CD4-positive, alpha-beta T cell (primary cell): ENCODE results near the gene CTNNA3. TPM values are rescaled to one million over a fixed set of nuclear protein-coding genes. Genes with fewer than 3 reads are reported as not detected.

ENCODE experiments used
- ATAC-seq: fragments of 200-7000 bp; cut with Tn5 transposase; one replicate; pipeline ENCODE4 v1.10.0; 2022; ENCODE audit warnings: mild to moderate bottlenecking; ENCODE audit not compliant: poor library complexity
- CTCF ChIA-PET: fragments of 350-600 bp; sonication (Branson Sonifier 250); formaldehyde crosslinking; loops from one replicate; lab custom pipeline; 2021; ENCODE audit warnings: antibody characterized with exemption, inconsistent platforms; lab: Charles Lee
- POLR2A ChIA-PET: fragments of 350-600 bp; sonication (Branson Sonifier 250); formaldehyde crosslinking; loops from one replicate; lab custom pipeline; 2021; ENCODE audit warnings: antibody characterized with exemption, inconsistent platforms; lab: Charles Lee
- DNase-seq, 14 experiments: peaks; one replicate each; pipeline ENCODE4 v3.0.0-alpha.2; 2013 to 2020; ENCODE audit warnings: mixed read lengths in 2 of 14
- H3K27ac ChIP-seq, 2 donors: one replicate each; pipeline versions ENCODE4 v1.5.1 to v1.7.0; 2013; ENCODE audit warnings: low read length in 2 of 2, low read depth in 1 of 2, mild to moderate bottlenecking in 1 of 2
- H3K27me3 ChIP-seq, 2 experiments: 1 replicate in 1 of 2; 2 replicates in 1 of 2; pipeline versions ENCODE4 v1.6.1 to v1.7.0; 2013; ENCODE audit warnings: low read length in 2 of 2, control low read depth in 1 of 2, mild to moderate bottlenecking in 1 of 2, moderate library complexity in 1 of 2; ENCODE audit not compliant: insufficient read depth in 2 of 2, control insufficient read depth in 1 of 2
- H3K36me3 ChIP-seq: one replicate; pipeline ENCODE4 v1.6.1; 2013; ENCODE audit warnings: low read length, control low read depth; ENCODE audit not compliant: insufficient read depth
- H3K4me1 ChIP-seq: one replicate; pipeline ENCODE4 v1.6.1; 2013; ENCODE audit warnings: low read length, control low read depth; ENCODE audit not compliant: insufficient read depth
- H3K4me3 ChIP-seq: one replicate; pipeline ENCODE4 v1.5.1; 2013; ENCODE audit warnings: mild to moderate bottlenecking, low read length, moderate library complexity
- H3K9me3 ChIP-seq, 2 experiments: 1 replicate in 1 of 2; 2 replicates in 1 of 2; pipeline versions ENCODE4 v1.6.1 to v1.7.0; 2013; ENCODE audit warnings: low read length in 2 of 2, mild to moderate bottlenecking in 2 of 2, control low read depth in 1 of 2, moderate library complexity in 1 of 2; ENCODE audit not compliant: control insufficient read depth in 1 of 2, insufficient read depth in 1 of 2
- H3K27ac Mint-ChIP-seq: one replicate; pipeline ENCODE4 v1.8.0; 2020; ENCODE audit warnings: mixed read lengths
- H3K27me3 Mint-ChIP-seq: one replicate; pipeline ENCODE4 v1.8.0; 2021; ENCODE audit warnings: mixed read lengths
- H3K36me3 Mint-ChIP-seq: one replicate; pipeline ENCODE4 v1.8.0; 2021; ENCODE audit warnings: low read depth, mixed read lengths
- H3K4me1 Mint-ChIP-seq: one replicate; pipeline ENCODE4 v1.8.0; 2021; ENCODE audit warnings: low read depth, mixed read lengths
- H3K4me3 Mint-ChIP-seq: one replicate; pipeline ENCODE4 v1.8.0; 2020; ENCODE audit warnings: mild to moderate bottlenecking, mixed read lengths
- H3K9me3 Mint-ChIP-seq: one replicate; pipeline ENCODE4 v1.8.0; 2020; ENCODE audit warnings: mixed read lengths
- intact Hi-C, 2 experiments: fragments of 100-400 bp; cut with DNase I in 1 of 2; cut with micrococcal nuclease in 1 of 2; formaldehyde crosslinking; loops; one replicate each; pipeline versions ENCODE4 v1.15.1 to v1.9.0; 2023 to 2025; cut with DNase I, micrococcal nuclease
- total RNA-seq, 174 experiments: library from RNA in 2 of 174; stranded (reverse) in 2 of 174; gene quantifications; one replicate each; pipeline ENCODE4 v1.2.3 and lab custom pipeline; 2021 to 2026
- TF ChIP-seq, protein P1 (sequence below): fragments of 200-600 bp; IDR thresholded peaks from one replicate; pipeline ENCODE4 v1.8.0; 2022; ENCODE audit warnings: antibody characterized with exemption, mild to moderate bottlenecking

Gene CTNNA3
- total RNA-seq, 2 experiments from 2014 or later = 0.80 TPM; not detected in 1

DNA sequence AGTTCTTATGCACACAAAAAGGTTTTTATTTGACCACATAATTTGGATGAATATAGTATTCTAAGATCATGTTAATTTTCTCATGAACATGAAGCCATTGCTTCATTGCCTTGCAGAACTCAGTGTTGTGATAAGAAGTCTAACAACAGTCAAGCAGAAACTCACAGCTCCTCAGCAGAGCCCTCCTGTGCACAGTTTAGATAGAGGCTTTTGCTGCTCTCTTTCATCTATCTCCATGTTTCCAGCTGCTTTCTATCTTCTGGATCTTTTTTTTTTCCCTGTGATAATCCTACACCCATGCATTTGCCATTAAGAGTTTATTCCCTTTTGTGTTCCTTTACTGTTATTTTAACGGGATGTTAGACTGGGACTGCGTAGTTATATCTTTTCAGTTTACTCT is 1327.8 kb downstream of the CTNNA3 start:
- Histone ChIP-seq H3K4me1 (no peaks in the 10 kb centered on the region), H3K27me3 (no peaks in the 10 kb centered on the region), H3K9me3 (no peaks in the 10 kb centered on the region), H3K36me3 (no peaks in the 10 kb centered on the region), H3K4me3 (no peak overlapping the region), H3K27ac (no peak overlapping the region)
- no peak overlapping the region for H3K4me3 Mint-ChIP-seq
- POLR2A ChIA-PET = no interaction called here
- CTCF ChIA-PET = no interaction called here
- H3K9me3 Mint-ChIP-seq = peaks cover 9% of the 10 kb centered on the region
- DNase-seq (no peak), ATAC-seq (no peak)
- intact Hi-C loops = no loop called here
- H3K27ac Mint-ChIP-seq = no peak overlapping the region
- no peaks in the 10 kb centered on the region for H3K27me3 Mint-ChIP-seq
- TF ChIP-seq, protein P1, sequence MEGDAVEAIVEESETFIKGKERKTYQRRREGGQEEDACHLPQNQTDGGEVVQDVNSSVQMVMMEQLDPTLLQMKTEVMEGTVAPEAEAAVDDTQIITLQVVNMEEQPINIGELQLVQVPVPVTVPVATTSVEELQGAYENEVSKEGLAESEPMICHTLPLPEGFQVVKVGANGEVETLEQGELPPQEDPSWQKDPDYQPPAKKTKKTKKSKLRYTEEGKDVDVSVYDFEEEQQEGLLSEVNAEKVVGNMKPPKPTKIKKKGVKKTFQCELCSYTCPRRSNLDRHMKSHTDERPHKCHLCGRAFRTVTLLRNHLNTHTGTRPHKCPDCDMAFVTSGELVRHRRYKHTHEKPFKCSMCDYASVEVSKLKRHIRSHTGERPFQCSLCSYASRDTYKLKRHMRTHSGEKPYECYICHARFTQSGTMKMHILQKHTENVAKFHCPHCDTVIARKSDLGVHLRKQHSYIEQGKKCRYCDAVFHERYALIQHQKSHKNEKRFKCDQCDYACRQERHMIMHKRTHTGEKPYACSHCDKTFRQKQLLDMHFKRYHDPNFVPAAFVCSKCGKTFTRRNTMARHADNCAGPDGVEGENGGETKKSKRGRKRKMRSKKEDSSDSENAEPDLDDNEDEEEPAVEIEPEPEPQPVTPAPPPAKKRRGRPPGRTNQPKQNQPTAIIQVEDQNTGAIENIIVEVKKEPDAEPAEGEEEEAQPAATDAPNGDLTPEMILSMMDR = no peak
- H3K36me3 Mint-ChIP-seq = no peaks in the 10 kb centered on the region
- H3K4me1 Mint-ChIP-seq = no peaks in the 10 kb centered on the region

DNA sequence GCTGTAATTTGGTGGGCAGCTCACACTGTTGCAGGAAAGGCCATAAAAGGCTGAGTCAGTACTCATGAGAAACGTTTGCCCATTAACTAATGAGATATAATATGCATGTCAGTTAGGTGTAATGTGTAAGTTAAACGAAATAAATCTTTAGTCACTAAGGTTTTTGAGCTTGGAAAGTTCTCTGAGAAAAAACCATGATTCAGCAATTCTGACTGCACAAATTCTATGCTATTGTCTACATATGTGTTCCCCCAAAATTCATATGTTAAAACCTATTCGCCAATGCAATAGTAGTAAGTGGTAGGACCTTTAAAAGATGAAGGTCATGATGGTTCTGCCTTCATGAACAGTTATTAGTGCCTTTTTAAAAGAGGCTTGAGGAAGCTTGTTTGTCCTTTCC is 1329.8 kb downstream of the CTNNA3 start:
- Mint-ChIP-seq H3K27me3 (no peaks in the 10 kb centered on the region), H3K36me3 (no peaks in the 10 kb centered on the region), H3K4me3 (no peak overlapping the region), H3K4me1 (no peaks in the 10 kb centered on the region), H3K9me3 (peaks cover 9% of the 10 kb centered on the region), H3K27ac (no peak overlapping the region)
- ATAC-seq = no peak
- Histone ChIP-seq H3K27ac (no peak overlapping the region), H3K36me3 (no peaks in the 10 kb centered on the region), H3K9me3 (no peaks in the 10 kb centered on the region), H3K4me3 (no peak overlapping the region), H3K27me3 (no peaks in the 10 kb centered on the region), H3K4me1 (no peaks in the 10 kb centered on the region)
- ChIA-PET POLR2A (no interaction called here), CTCF (no interaction called here)
- TF ChIP-seq, protein P1 = no peak
- intact Hi-C loops = no loop called here
- no peak for DNase-seq

DNA sequence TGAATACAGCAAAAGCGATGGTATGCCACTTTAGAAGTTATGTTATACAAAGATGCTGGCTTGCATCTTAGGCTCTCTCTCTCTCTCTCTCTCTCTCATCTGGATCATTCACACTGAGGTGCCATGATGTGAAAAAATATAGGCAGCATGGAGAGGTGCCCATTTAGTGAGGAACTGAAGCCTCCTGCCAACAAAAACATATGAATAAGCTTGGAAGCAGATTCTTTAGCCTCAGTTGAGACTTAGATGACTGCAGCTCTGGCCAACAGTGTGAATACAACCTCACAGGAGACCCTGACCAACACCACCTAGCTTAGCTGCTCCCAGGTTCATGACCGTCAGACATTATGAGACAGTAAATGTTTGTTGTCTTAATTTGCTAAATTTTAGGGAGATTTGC is 1330.3 kb downstream of the CTNNA3 start:
- POLR2A ChIA-PET = no interaction called here
- intact Hi-C loops = no loop called here
- H3K27ac ChIP-seq = no peak overlapping the region
- no peaks in the 10 kb centered on the region for H3K36me3 ChIP-seq
- Mint-ChIP-seq H3K36me3 (no peaks in the 10 kb centered on the region), H3K27me3 (no peaks in the 10 kb centered on the region), H3K27ac (no peak overlapping the region), H3K9me3 (peaks cover 9% of the 10 kb centered on the region), H3K4me3 (no peak overlapping the region), H3K4me1 (no peaks in the 10 kb centered on the region)
- no peaks in the 10 kb centered on the region for H3K4me1 ChIP-seq
- H3K27me3 ChIP-seq = no peaks in the 10 kb centered on the region
- H3K9me3 ChIP-seq = no peaks in the 10 kb centered on the region
- TF ChIP-seq, protein P1 = no peak
- no peak for DNase-seq
- no peak for ATAC-seq
- H3K4me3 ChIP-seq = no peak overlapping the region
- CTCF ChIA-PET = no interaction called here
